PC-9 (cell line): ENCODE data around the gene PRUNE2. TPM values are rescaled to one million over a fixed set of nuclear protein-coding genes. Genes with fewer than 3 reads are reported as not detected.

Experiments used
- BruUV-seq: library from RNA; stranded (reverse); fragments of 400-500 nt; replicated peaks from 2 replicates; lab custom pipeline; 2021; lab: Mats Ljungman, UMichigan
- CTCF ChIA-PET: fragments of 300-600 bp; sonication (Branson Sonifier 250); formaldehyde crosslinking; loops from one replicate; lab custom pipeline; 2022; ENCODE audit warnings: antibody characterized with exemption; lab: Charles Lee
- POLR2A ChIA-PET: fragments of 300-600 bp; sonication (Branson Sonifier 250); formaldehyde crosslinking; loops from one replicate; lab custom pipeline; 2022; ENCODE audit warnings: antibody characterized with exemption; ENCODE audit not compliant: unreplicated experiment; lab: Charles Lee
- DNase-seq, 2 experiments: peaks; one replicate each; pipeline versions ENCODE4 v3.0.0 to v3.0.0-alpha.2; 2015 to 2022; ENCODE audit warnings: mixed read lengths in 1 of 2
- H2AFZ ChIP-seq: fragments of 200-600 bp; sonication (generic); 2 replicates; pipeline ENCODE4 v1.8.1; 2017; ENCODE audit warnings: antibody characterized with exemption
- H3F3A ChIP-seq: fragments of 200-600 bp; sonication (generic); 2 replicates; pipeline ENCODE4 v1.8.1; 2017; ENCODE audit warnings: antibody characterized with exemption, mild to moderate bottlenecking, low read depth; ENCODE audit not compliant: insufficient read depth
- H3K27ac ChIP-seq: fragments of 200-600 bp; sonication (generic); 2 replicates; pipeline ENCODE4 v1.6.1; 2016; ENCODE audit warnings: mixed run types
- H3K27me3 ChIP-seq: fragments of 200-600 bp; sonication (generic); 2 replicates; pipeline ENCODE4 v1.6.1; 2016; ENCODE audit warnings: low read depth, mixed run types; ENCODE audit not compliant: insufficient read depth
- H3K36me3 ChIP-seq: fragments of 200-600 bp; sonication (generic); 2 replicates; pipeline ENCODE4 v1.6.1; 2016; ENCODE audit warnings: low read depth, mixed run types
- H3K4me1 ChIP-seq: fragments of 200-600 bp; sonication (generic); replicated peaks from 2 replicates; pipeline ENCODE4 v1.6.1; 2016; ENCODE audit warnings: mixed run types; ENCODE audit not compliant: insufficient read depth
- H3K4me2 ChIP-seq: fragments of 200-600 bp; sonication (generic); 2 replicates; pipeline ENCODE4 v1.6.1; 2017; ENCODE audit warnings: mixed run types
- H3K4me3 ChIP-seq: fragments of 200-600 bp; sonication (generic); 2 replicates; pipeline ENCODE4 v1.6.1; 2016; ENCODE audit warnings: mixed run types
- H3K79me2 ChIP-seq: fragments of 200-600 bp; sonication (generic); 2 replicates; pipeline ENCODE4 v1.6.1; 2017; ENCODE audit warnings: low read depth, mixed run types
- H3K9me2 ChIP-seq: fragments of 200-600 bp; sonication (generic); 2 replicates; pipeline ENCODE4 v1.8.1; 2017; ENCODE audit warnings: mild to moderate bottlenecking; ENCODE audit not compliant: insufficient read depth
- H3K9me3 ChIP-seq: fragments of 200-600 bp; sonication (generic); 2 replicates; pipeline ENCODE4 v1.8.1; 2016; ENCODE audit warnings: low read depth; ENCODE audit not compliant: insufficient read depth
- H4K20me1 ChIP-seq: fragments of 200-600 bp; sonication (generic); 2 replicates; pipeline ENCODE4 v1.8.1; 2017; ENCODE audit not compliant: insufficient read depth
- EZH2 ChIP-seq: fragments of 200-600 bp; sonication (generic); IDR thresholded peaks from 2 replicates; pipeline ENCODE4 v1.8.0; 2017; ENCODE audit warnings: antibody characterized with exemption, low read depth
- intact Hi-C: fragments of 100-400 bp; cut with micrococcal nuclease; formaldehyde crosslinking; loops from one replicate; pipeline ENCODE4 v1.10.0; 2022; ENCODE audit not compliant: unreplicated experiment
- total RNA-seq: library from RNA; stranded (reverse); gene quantifications from 2 replicates; pipeline ENCODE4 v1.2.3, GENCODE V29; 2021
- TF ChIP-seq, protein P1 (sequence below): fragments of 200-600 bp; sonication (generic); conservative IDR thresholded peaks from 2 replicates; pipeline ENCODE4 v1.6.1; 2017; ENCODE audit warnings: mixed run types, antibody characterized with exemption, mild to moderate bottlenecking, moderate library complexity

PRUNE2 gene
- total RNA-seq, 1 experiment from 2014 or later: 0.20 TPM

DNA sequence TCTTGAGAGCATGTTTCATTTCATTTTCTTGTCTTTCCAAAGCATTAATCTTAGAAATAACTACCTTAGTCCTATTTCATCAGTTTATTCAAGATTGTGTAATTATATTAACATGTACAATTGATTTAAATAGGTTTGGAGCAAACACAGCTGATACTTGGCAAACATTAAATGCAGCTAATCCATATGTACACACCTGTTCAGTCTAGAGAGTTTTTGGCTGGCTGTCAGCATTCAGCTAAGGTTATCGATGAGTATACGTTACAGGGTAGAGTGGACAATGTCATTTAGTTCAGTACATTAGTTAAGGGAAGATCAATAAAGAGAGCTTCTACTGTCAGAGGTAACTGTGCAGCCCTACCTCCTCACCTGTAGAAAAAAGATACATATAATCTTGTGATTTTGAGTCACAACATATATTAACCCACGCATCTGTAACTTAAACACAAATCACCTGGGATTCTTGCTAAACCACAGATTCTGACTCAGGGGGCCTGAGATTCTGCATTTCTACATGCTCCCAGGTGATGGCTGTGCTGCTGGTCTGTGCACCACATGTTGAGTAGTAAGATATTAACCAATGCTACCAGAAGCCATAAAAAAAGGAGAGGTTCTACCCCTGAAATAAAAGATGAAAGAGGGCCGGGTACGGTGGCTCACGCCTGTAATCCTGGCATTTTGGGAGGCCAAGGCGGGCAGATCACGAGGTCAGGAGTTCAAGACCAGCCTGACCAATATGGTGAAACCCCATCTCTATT lies 175.8 kb downstream of the PRUNE2 start:
- no peaks in the 10 kb centered on the region for H3F3A ChIP-seq
- no peaks in the 10 kb centered on the region for H3K9me3 ChIP-seq
- POLR2A ChIA-PET: no interaction called here
- H4K20me1 ChIP-seq: no peaks in the 10 kb centered on the region
- no peak overlapping the region for H3K4me2 ChIP-seq
- H3K27ac ChIP-seq: no peak overlapping the region
- intact Hi-C loops: no loop called here
- no peaks in the 10 kb centered on the region for H3K36me3 ChIP-seq
- H3K27me3 ChIP-seq: peaks cover 52% of the 10 kb centered on the region
- DNase-seq: no peak
- no peak overlapping the region for H3K4me3 ChIP-seq
- CTCF ChIA-PET: no interaction called here
- no TSS peak for BruUV-seq
- no peak for TF ChIP-seq EZH2
- no peaks in the 10 kb centered on the region for H3K79me2 ChIP-seq
- no peaks in the 10 kb centered on the region for H3K9me2 ChIP-seq
- H2AFZ ChIP-seq: no peak overlapping the region
- no peaks in the 10 kb centered on the region for H3K4me1 ChIP-seq

DNA sequence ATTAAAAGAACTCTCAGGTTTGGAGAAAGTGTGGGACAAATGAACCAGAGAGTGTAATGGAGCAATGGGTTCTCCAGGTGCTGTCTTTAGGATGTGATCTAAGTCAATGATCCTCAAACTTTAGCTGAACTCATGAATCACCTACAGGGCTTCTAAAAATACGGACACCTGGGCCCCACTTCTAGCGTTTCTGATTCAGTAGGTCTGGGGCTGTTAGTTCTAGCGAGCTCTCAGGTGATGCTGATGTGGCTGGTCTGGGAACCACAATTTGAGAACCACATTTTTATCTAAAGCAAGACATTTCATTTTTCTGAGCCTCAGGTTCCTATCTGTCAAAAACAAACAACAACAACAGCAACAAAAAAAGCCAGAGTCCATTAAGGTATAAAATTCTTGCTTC lies 176.8 kb downstream of the PRUNE2 start:
- Histone ChIP-seq H3K79me2 (no peaks in the 10 kb centered on the region), H3K27me3 (peaks cover 54% of the 10 kb centered on the region), H3K9me2 (no peaks in the 10 kb centered on the region), H3K36me3 (no peaks in the 10 kb centered on the region), H2AFZ (no peak overlapping the region), H4K20me1 (no peaks in the 10 kb centered on the region), H3K9me3 (no peaks in the 10 kb centered on the region), H3K4me3 (no peak overlapping the region), H3F3A (no peaks in the 10 kb centered on the region), H3K4me2 (no peak overlapping the region), H3K27ac (no peak overlapping the region), H3K4me1 (no peaks in the 10 kb centered on the region)
- ChIA-PET POLR2A (no interaction called here), CTCF (no interaction called here)
- intact Hi-C loops: no loop called here
- DNase-seq: no peak
- no TSS peak for BruUV-seq
- TF ChIP-seq, protein P1, sequence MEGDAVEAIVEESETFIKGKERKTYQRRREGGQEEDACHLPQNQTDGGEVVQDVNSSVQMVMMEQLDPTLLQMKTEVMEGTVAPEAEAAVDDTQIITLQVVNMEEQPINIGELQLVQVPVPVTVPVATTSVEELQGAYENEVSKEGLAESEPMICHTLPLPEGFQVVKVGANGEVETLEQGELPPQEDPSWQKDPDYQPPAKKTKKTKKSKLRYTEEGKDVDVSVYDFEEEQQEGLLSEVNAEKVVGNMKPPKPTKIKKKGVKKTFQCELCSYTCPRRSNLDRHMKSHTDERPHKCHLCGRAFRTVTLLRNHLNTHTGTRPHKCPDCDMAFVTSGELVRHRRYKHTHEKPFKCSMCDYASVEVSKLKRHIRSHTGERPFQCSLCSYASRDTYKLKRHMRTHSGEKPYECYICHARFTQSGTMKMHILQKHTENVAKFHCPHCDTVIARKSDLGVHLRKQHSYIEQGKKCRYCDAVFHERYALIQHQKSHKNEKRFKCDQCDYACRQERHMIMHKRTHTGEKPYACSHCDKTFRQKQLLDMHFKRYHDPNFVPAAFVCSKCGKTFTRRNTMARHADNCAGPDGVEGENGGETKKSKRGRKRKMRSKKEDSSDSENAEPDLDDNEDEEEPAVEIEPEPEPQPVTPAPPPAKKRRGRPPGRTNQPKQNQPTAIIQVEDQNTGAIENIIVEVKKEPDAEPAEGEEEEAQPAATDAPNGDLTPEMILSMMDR: no peak
- no peak for TF ChIP-seq EZH2

GRCh38 chr9:76725885-76726284 lies 180.0 kb downstream of the PRUNE2 start:
- H3K9me3 ChIP-seq: no peaks in the 10 kb centered on the region
- H3K4me3 ChIP-seq: no peak overlapping the region
- no peak overlapping the region for H3K27ac ChIP-seq
- no peak for DNase-seq
- no TSS peak for BruUV-seq
- no peaks in the 10 kb centered on the region for H3K9me2 ChIP-seq
- H3K79me2 ChIP-seq: no peaks in the 10 kb centered on the region
- no peak for TF ChIP-seq EZH2
- TF ChIP-seq, protein P1: no peak
- no peaks in the 10 kb centered on the region for H4K20me1 ChIP-seq
- H2AFZ ChIP-seq: no peak overlapping the region
- CTCF ChIA-PET: no interaction called here
- no peaks in the 10 kb centered on the region for H3F3A ChIP-seq
- H3K4me1 ChIP-seq: no peaks in the 10 kb centered on the region
- POLR2A ChIA-PET: interaction anchor here (0.5 kb wide), 1 partner anchor 945 kb away, joined by 3 read pairs; no protein-coding TSS in a partner anchor
- intact Hi-C loops: no loop called here
- no peaks in the 10 kb centered on the region for H3K36me3 ChIP-seq
- no peak overlapping the region for H3K4me2 ChIP-seq
- peaks cover 70% of the 10 kb centered on the region for H3K27me3 ChIP-seq
